WERI-Rb-1 (cell line): Measurements from ENCODE around the gene PRICKLE1.

ENCODE experiments used
- DNase-seq: peaks from one replicate; pipeline ENCODE4 v3.0.0-alpha.2; 2020
- H3K27ac ChIP-seq: fragments of 250-450 bp; sonication (Bioruptor Pico); 2 replicates; pipeline ENCODE4 v1.5.1; 2020; ENCODE audit warnings: mild to moderate bottlenecking, moderate library complexity
- H3K27me3 ChIP-seq: fragments of 250-450 bp; sonication (Bioruptor Pico); 2 replicates; pipeline ENCODE4 v1.5.1; 2021; ENCODE audit warnings: mild to moderate bottlenecking, low read depth, moderate library complexity; ENCODE audit not compliant: insufficient read depth, severe bottlenecking
- H3K36me3 ChIP-seq: fragments of 250-450 bp; sonication (Bioruptor Pico); 2 replicates; pipeline ENCODE4 v1.5.1; 2020; ENCODE audit warnings: mild to moderate bottlenecking, moderate library complexity
- H3K4me3 ChIP-seq: 2 replicates; pipeline ENCODE4 v1.5.1; 2011; ENCODE audit warnings: low read depth, mild to moderate bottlenecking, control low read depth, low read length
- H3K9me3 ChIP-seq: fragments of 250-450 bp; sonication (Bioruptor Pico); 2 replicates; pipeline ENCODE4 v1.5.1; 2021; ENCODE audit warnings: mild to moderate bottlenecking, moderate library complexity; ENCODE audit not compliant: severe bottlenecking
- TF ChIP-seq, protein P1 (sequence below): IDR thresholded peaks from 2 replicates; pipeline ENCODE4 v1.5.1; 2011; ENCODE audit warnings: low read depth, mild to moderate bottlenecking, control low read depth, inconsistent platforms, low read length

The PRICKLE1 gene

DNA sequence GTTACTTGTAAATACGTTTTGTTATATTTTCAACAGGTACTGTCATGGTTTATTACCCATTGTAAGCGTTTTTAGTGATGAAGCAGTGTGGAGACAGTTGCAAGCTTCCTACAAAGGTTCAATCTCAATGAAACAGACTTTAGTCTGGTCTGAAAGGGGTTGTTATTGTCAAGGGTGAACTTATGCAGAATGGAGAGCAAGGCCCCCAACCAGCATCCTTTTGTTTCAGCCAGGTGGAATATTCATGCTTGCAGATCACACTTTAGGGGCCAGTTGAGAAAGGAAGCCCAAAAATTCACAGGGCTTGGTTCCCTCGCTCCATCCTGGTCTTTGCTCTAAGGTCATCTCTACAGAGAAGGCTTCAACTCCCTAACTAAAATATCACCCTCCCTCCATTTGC lies 103.7 kb downstream of the PRICKLE1 start:
- no peak for DNase-seq
- TF ChIP-seq, protein P1, sequence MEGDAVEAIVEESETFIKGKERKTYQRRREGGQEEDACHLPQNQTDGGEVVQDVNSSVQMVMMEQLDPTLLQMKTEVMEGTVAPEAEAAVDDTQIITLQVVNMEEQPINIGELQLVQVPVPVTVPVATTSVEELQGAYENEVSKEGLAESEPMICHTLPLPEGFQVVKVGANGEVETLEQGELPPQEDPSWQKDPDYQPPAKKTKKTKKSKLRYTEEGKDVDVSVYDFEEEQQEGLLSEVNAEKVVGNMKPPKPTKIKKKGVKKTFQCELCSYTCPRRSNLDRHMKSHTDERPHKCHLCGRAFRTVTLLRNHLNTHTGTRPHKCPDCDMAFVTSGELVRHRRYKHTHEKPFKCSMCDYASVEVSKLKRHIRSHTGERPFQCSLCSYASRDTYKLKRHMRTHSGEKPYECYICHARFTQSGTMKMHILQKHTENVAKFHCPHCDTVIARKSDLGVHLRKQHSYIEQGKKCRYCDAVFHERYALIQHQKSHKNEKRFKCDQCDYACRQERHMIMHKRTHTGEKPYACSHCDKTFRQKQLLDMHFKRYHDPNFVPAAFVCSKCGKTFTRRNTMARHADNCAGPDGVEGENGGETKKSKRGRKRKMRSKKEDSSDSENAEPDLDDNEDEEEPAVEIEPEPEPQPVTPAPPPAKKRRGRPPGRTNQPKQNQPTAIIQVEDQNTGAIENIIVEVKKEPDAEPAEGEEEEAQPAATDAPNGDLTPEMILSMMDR: no peak
- H3K9me3 ChIP-seq: no peaks in the 10 kb centered on the region
- H3K27ac ChIP-seq: no peak overlapping the region
- H3K27me3 ChIP-seq: peaks cover 9% of the 10 kb centered on the region
- no peaks in the 10 kb centered on the region for H3K36me3 ChIP-seq
- H3K4me3 ChIP-seq: no peak overlapping the region

DNA sequence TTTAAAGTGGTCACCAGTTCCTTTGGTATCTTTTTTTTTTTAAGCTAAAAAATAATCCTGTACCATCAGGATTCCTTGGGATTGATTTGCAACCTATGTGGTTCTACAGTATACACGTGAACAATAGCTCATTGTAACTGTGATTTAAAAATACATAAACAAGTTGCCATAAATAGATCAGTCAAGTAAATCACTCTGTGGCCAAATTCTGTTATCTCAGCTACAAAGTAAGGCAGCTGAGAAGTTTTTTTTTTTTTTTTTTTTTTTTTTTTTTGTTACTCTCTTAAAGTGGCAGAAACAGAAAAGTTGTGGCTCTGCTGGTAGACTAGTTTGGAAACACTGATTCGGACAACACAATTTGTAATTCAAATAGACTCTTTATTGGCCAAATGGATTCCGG lies 104.5 kb downstream of the PRICKLE1 start:
- no peak overlapping the region for H3K4me3 ChIP-seq
- H3K27me3 ChIP-seq: peaks cover 9% of the 10 kb centered on the region
- DNase-seq: no peak
- no peaks in the 10 kb centered on the region for H3K9me3 ChIP-seq
- no peaks in the 10 kb centered on the region for H3K36me3 ChIP-seq
- TF ChIP-seq, protein P1: no peak
- H3K27ac ChIP-seq: no peak overlapping the region

DNA sequence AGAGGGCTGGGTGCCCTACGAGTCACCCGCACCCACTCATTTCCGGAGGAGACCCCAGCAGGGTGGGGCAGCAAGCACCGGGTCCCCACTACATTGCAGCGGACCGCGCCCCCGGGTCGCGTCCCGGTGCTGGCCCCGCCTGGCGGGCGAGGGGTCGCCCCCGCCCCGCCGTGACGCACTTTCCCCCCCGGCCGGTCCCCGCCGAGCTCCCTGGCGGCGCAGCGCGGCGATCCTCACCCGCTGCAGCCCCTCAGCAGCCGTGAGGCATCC lies 106.1 kb downstream of the PRICKLE1 start:
- H3K27me3 ChIP-seq: peaks cover 9% of the 10 kb centered on the region

DNA sequence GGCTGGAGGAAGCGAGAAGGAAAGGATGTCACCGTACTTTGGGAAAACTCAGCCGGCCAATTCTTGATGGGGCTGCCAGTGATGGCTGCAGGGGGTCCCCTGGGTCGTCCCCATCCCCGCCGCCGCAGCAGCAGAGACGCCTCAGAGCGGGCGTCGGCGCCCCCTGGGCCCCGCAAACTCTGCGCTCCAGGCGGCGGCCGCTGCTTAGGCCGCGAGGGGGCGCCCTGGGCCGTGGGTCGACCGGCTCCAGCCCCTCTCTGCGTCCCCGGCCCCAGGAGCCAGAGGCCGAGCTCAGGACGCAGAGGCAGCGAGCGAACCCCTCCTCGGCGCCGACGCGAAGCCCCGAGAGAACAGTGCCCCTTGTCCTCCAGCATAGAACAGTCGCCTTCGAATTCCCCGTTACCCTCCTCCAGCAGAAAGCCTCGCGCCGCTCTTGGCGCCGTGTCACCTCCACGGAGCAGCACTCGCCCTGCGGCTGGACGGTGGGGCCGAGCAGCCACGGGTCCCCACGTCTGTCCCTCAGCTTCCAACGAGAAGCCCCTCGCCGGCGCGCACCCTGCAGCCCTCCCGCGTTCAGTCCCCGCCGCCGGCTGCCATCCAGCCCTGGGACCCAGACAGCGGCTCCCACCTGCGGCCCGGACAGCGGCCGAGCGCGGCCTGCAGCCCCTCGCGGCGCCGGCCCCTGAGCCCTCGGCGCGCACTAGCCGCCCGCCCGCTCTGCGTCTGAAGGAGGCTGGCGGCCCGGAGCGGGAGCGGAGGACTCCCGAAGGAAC lies 106.6 kb downstream of the PRICKLE1 start:
- TF ChIP-seq, protein P1: peak; percentile 93
- Histone ChIP-seq H3K9me3 (no peaks in the 10 kb centered on the region), H3K4me3 (peak overlapping the region; percentile 51), H3K27me3 (peaks cover 9% of the 10 kb centered on the region), H3K27ac (no peak overlapping the region), H3K36me3 (no peaks in the 10 kb centered on the region)
- peak; percentile 70 for DNase-seq

More for the DNA sequence above, 106.1 kb downstream of the PRICKLE1 start:
- Histone ChIP-seq H3K27ac (no peak overlapping the region), H3K36me3 (no peaks in the 10 kb centered on the region), H3K4me3 (peak overlapping the region; percentile 51), H3K9me3 (no peaks in the 10 kb centered on the region)
- TF ChIP-seq, protein P1: no peak
- peak; percentile 27 for DNase-seq

DNA sequence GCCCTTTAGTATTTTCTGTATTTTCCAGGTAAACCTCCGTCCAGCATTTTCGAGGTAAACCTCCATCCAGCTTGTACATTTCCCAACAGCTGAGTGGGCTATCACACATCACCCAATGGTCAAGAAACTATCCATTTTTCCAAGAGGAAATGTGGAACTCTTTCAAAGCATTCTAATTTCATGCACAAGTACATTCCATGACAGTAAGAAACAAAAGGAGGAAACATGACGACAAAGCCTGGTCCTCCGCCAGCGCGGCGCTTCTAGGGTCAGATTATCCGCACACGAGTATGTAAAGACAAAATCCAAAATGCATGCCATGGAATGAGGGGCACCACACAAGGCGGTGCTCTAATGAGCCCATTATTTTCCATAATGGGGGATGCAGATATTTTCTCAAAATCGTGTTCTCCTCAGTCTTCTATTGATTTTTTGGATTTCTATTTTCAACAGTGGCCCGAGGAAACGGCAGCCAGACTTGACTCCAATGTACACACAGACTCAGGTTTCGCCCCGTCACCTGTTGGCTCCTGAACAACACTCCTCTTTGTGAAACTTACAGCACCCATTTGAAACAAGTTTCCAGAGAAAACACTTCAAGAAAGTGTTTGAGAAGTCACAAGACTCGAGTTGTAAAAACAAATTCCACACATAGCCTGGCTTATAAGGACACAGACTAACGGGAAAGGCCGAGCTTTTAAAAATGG lies 107.4 kb downstream of the PRICKLE1 start:
- no peaks in the 10 kb centered on the region for H3K36me3 ChIP-seq
- no peaks in the 10 kb centered on the region for H3K9me3 ChIP-seq
- TF ChIP-seq, protein P1: no peak
- H3K27ac ChIP-seq: no peak overlapping the region
- no peak for DNase-seq
- H3K27me3 ChIP-seq: peaks cover 9% of the 10 kb centered on the region
- peak overlapping the region; percentile 51; the same call in 1 of the 2 replicates for H3K4me3 ChIP-seq
